ENCODE measurements around the gene COX4I2.

DNA sequence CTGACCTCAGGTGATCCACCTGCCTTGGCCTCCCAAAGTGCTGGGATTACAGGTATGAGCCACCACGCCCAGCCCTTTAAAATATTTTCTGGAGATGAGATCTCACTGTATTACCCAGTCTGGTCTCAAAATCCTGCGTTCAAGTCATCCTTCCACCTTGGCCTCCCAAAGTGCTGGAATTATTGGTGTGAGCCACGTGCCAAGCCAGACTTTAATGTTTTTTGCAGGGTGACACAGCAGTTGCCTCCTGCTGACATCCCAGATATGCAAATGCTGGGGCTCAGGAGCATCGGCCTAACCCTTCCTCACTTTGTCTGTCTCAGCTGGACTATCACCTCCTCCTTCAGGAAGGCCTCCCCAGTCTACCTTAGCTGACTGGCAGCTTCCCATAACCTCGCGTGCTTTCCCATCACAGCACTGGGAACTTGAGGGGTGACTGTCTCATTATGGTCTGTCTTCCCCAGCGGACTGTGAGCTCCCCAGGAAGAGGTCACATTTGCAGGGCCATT is 46.9 kb upstream of the COX4I2 start:
- TF ChIP-seq, protein P1, sequence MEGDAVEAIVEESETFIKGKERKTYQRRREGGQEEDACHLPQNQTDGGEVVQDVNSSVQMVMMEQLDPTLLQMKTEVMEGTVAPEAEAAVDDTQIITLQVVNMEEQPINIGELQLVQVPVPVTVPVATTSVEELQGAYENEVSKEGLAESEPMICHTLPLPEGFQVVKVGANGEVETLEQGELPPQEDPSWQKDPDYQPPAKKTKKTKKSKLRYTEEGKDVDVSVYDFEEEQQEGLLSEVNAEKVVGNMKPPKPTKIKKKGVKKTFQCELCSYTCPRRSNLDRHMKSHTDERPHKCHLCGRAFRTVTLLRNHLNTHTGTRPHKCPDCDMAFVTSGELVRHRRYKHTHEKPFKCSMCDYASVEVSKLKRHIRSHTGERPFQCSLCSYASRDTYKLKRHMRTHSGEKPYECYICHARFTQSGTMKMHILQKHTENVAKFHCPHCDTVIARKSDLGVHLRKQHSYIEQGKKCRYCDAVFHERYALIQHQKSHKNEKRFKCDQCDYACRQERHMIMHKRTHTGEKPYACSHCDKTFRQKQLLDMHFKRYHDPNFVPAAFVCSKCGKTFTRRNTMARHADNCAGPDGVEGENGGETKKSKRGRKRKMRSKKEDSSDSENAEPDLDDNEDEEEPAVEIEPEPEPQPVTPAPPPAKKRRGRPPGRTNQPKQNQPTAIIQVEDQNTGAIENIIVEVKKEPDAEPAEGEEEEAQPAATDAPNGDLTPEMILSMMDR (IDR thresholded peaks at IDR 0.05): no peak
- TF ChIP-seq POLR2AphosphoS5 (IDR thresholded peaks at IDR 0.05): no peak
- no peak for TF ChIP-seq POLR2A (IDR thresholded peaks at IDR 0.05; ENCODE audit: low read depth)

All from esophagus muscularis mucosa (tissue), 3 donors.